ENCODE data around the gene ORAI1. TPM values are rescaled to one million over a fixed set of nuclear protein-coding genes. Genes with fewer than 3 reads are reported as not detected.

Gene ORAI1
- total and polyA plus RNA-seq, 8 donors: 8.9 to 39.5 (median 13.0) TPM

DNA sequence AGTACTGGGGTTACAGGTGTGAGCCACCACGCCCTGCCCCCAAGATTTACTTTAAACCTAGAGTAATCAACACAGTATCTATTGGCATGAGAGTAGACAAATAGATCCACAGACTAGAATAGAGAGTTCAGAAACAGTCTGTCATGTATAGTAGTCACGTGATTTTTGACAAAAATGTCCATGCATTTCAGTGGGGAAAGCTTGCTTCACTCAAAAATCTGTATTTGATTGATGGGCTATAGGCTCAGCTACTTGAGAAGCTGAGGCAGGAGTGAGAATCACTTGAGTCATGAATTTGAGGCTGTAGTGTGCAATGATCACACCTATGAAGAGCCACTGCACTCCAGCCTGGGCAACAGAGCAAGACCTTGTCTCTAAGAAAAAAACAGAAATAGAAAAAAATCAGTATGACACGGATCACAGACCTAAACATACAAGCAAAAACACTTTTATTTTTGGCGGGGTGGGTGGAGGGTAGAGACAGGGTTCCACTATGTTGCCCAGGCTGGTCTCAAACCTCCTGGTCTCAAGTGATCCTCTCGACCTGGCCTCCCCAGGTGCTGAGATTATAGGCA lies 7.6 kb upstream of the ORAI1 start:
- H3K27me3 ChIP-seq: no peaks in the 10 kb centered on the region
- H3K4me1 ChIP-seq: no peaks in the 10 kb centered on the region
- DNase-seq: no peak
- no peak for ATAC-seq
- no peak overlapping the region for H3K4me3 ChIP-seq
- H3K27ac ChIP-seq: no peak overlapping the region
- intact Hi-C loops (cut with DNase I): no loop called here
- no peaks in the 10 kb centered on the region for H3K9me3 ChIP-seq
- H3K36me3 ChIP-seq: no peaks in the 10 kb centered on the region
- TF ChIP-seq CTCF (IDR thresholded peaks at IDR 0.05): no peak

- ATAC-seq: peak; percentile 17
Measured at GRCh38 chr12:121620333-121620891, 5.9 kb upstream of the ORAI1 start.

DNA sequence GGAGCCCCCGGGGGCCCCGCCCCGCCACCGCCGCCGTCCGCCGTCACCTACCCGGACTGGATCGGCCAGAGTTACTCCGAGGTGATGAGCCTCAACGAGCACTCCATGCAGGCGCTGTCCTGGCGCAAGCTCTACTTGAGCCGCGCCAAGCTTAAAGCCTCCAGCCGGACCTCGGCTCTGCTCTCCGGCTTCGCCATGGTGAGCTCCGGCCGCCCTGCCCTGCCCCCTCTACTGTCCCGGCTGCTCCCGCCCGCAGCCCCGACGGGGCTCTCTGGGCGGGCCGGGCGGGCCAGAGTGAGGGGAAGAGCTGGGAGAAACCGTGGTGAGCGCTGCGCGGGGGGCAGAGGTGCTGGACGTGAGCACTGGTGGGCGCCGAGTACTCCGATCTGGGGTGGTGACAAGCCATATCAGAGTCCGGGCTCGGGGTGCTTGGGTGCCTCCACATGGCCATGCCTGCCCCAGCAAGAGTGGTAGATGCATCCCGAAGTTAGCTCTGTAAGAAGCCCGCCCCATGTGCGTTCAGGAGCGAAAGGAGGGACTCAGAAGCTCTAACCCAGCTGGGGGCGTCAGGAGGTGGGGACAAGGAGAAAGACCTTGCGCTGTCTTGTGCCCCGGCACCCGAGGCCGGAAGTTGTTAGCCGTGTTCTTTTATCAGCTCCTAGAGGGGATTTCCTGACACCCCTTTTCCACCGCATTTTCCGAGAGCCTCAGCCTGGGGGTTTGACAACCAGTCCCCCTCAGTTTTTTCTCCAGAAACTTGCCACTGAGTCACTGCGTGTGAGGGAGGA lies 717 bp downstream of the ORAI1 start:
- Histone ChIP-seq H3K4me3 (peak overlapping the region; percentile 60 to 90), H3K27ac (peak overlapping the region; percentile 95 to 97), H3K4me1 (peaks cover 16 to 65% of the 10 kb centered on the region in 2 donors), H3K9me3 (no peaks in the 10 kb centered on the region), H3K27me3 (no peaks in the 10 kb centered on the region), H3K36me3 (no peaks in the 10 kb centered on the region)
- DNase-seq (peak; percentile 67 to 90 (median 67)), ATAC-seq (peak; percentile 61)
- intact Hi-C loops (cut with DNase I): loop anchor here in 1 of 2 donors (10.0 kb wide), 2 partner anchors 48 to 52 kb away; no protein-coding TSS in a partner anchor
- TF ChIP-seq CTCF (IDR thresholded peaks at IDR 0.05): no peak

More at GRCh38 chr12:121620333-121620891, 5.9 kb upstream of the ORAI1 start:
- no peak for TF ChIP-seq CTCF (IDR thresholded peaks at IDR 0.05)
- no peak overlapping the region for H3K4me3 ChIP-seq
- H3K4me1 ChIP-seq: peaks cover 7 to 9% of the 10 kb centered on the region in 2 donors
- intact Hi-C loops (cut with DNase I): loop anchor here in 1 of 2 donors (10.0 kb wide), 2 partner anchors 46 to 54 kb away; no protein-coding TSS in a partner anchor
- no peaks in the 10 kb centered on the region for H3K27me3 ChIP-seq
- H3K9me3 ChIP-seq: no peaks in the 10 kb centered on the region
- no peak for DNase-seq
- no peaks in the 10 kb centered on the region for H3K36me3 ChIP-seq
- no peak overlapping the region for H3K27ac ChIP-seq

- Histone ChIP-seq H3K9me3 (no peaks in the 10 kb centered on the region), H3K4me3 (peak overlapping the region; percentile 60 to 90), H3K27ac (peak overlapping the region; percentile 95 to 97), H3K4me1 (peaks cover 16 to 75% of the 10 kb centered on the region in 2 donors), H3K27me3 (no peaks in the 10 kb centered on the region), H3K36me3 (no peaks in the 10 kb centered on the region)
- intact Hi-C loops (cut with DNase I): loop anchor here in 1 of 2 donors (10.0 kb wide), 2 partner anchors 47 to 53 kb away; no protein-coding TSS in a partner anchor
- ATAC-seq: peak; percentile 9
- TF ChIP-seq CTCF (IDR thresholded peaks at IDR 0.05): no peak
- DNase-seq: peak in 1 of 4 donors; percentile 48
Measured at GRCh38 chr12:121628037-121628436, 1.7 kb downstream of the ORAI1 start.

DNA sequence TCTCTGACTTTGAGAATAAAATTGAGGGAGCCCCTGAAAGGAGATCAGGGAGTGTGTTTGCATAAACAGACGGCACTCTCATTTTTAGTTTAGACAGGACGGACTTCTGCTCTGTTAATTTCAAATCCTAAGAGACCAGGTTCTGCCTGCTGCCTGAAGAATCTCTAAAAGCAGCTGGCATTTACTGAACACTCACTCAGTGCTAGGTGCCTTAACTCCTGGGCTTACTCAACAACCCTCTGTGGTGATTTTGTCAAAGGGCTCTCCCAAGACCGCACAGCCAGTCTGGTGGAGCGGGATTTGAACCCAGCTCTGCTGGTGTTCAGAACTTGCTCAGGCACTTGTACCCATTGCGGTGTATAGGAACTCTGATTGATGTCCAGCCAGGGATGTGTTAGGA lies 2.2 kb downstream of the ORAI1 start:
- ATAC-seq: no peak
- Histone ChIP-seq H3K4me3 (peak overlapping the region in 1 of 2 donors; percentile 90), H3K36me3 (no peaks in the 10 kb centered on the region), H3K4me1 (peaks cover 16 to 79% of the 10 kb centered on the region in 2 donors), H3K27ac (peak overlapping the region in 1 of 2 donors; percentile 97), H3K27me3 (no peaks in the 10 kb centered on the region), H3K9me3 (no peaks in the 10 kb centered on the region)
- intact Hi-C loops (cut with DNase I): loop anchor here in 1 of 2 donors (10.0 kb wide), 2 partner anchors 46 to 54 kb away; no protein-coding TSS in a partner anchor
- TF ChIP-seq CTCF (IDR thresholded peaks at IDR 0.05): no peak
- DNase-seq: no peak

All from left lung (tissue), 10 donors.